Muscle of leg (tissue), 11 donors: ENCODE measurements around the gene ASB11. TPM values are rescaled to one million over a fixed set of nuclear protein-coding genes. Genes with fewer than 3 reads are reported as not detected.
"Not testable (repeated sequence)": the region's sequence is repeated elsewhere in the genome, so short reads cannot be mapped to it uniquely, and the experiment has no call there.

Experiments used
- DNase-seq: peaks from one replicate; pipeline ENCODE4 v3.0.0; 2013
- H3K27ac ChIP-seq: one replicate; pipeline ENCODE4 v1.5.1; 2013; ENCODE audit warnings: mild to moderate bottlenecking, low read length, control low read depth
- H3K27me3 ChIP-seq: one replicate; pipeline ENCODE4 v1.6.1; 2013; ENCODE audit warnings: low read length; ENCODE audit not compliant: control insufficient read depth, insufficient read depth
- H3K36me3 ChIP-seq: one replicate; pipeline ENCODE4 v1.6.1; 2013; ENCODE audit warnings: low read length; ENCODE audit not compliant: control insufficient read depth, insufficient read depth
- H3K4me1 ChIP-seq: one replicate; pipeline ENCODE4 v1.6.1; 2013; ENCODE audit warnings: low read length; ENCODE audit not compliant: control insufficient read depth, insufficient read depth
- H3K4me3 ChIP-seq: one replicate; pipeline ENCODE4 v1.5.1; 2013; ENCODE audit warnings: low read length, control low read depth
- H3K9me3 ChIP-seq: replicated peaks from 2 replicates; pipeline ENCODE4 v1.6.1; 2013; ENCODE audit warnings: low read depth, low read length; ENCODE audit not compliant: control insufficient read depth
- WGBS: methylation state at CpG from one replicate; pipeline ENCODE4 v1.1.5; 2013; ENCODE audit warnings: missing lambda C conversion rate; ENCODE audit not compliant: insufficient coverage; 5-methylcytosine and 5-hydroxymethylcytosine counted together
- polyA plus RNA-seq, 8 donors: library from polyadenylated mRNA; unstranded; fragments of 120-200 nt; gene quantifications; one replicate each; pipeline versions ENCODE4 v1.2.1 to v1.2.3, GENCODE V29; 2013; ENCODE audit warnings: inconsistent platforms in 1 of 8, low replicate concordance in 1 of 8; ENCODE audit not compliant: insufficient read length in 8 of 8, insufficient read depth in 1 of 8
- total RNA-seq: library from RNA; stranded (reverse); fragments of 120-200 nt; gene quantifications from one replicate; pipeline ENCODE4 v1.2.4, GENCODE V29; 2013

The ASB11 gene
- total and polyA plus RNA-seq, 9 donors = 3.9 to 11.7 (median 6.0) TPM

GRCh38 chrX:15277604-15278003 lies 37.8 kb downstream of the ASB11 start:
- no peak for DNase-seq
- Histone ChIP-seq H3K27me3 (peaks cover 7% of the 10 kb centered on the region), H3K36me3 (no peaks in the 10 kb centered on the region), H3K9me3 (no peaks in the 10 kb centered on the region), H3K4me3 (no peak overlapping the region), H3K4me1 (no peaks in the 10 kb centered on the region), H3K27ac (no peak overlapping the region)
- WGBS = no CpG with 5 or more reads among the region's 1 CpG

DNA sequence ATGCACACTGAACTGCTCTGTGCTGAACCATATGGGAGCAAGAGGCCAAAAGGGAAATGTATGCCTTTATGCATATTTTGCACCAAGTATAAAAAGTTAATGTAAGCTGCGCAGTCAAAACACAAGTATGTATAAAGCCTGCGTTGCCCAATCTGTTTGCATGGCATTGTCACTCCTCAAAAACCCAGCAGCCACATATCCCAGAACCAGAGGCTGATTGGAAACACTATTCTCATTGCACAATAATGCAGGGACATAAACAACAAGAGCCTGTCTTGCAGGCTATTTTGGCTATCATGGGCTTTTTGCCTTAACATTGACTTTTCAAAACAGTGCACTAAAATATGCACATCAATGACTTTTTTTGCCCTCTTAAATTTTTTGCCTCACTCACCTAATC lies 40.5 kb downstream of the ASB11 start:
- Histone ChIP-seq H3K9me3 (no peaks in the 10 kb centered on the region), H3K36me3 (no peaks in the 10 kb centered on the region), H3K4me1 (no peaks in the 10 kb centered on the region), H3K4me3 (no peak overlapping the region), H3K27ac (no peak overlapping the region), H3K27me3 (peaks cover 9% of the 10 kb centered on the region)
- WGBS = 92% methylated on average over 2 of the region's 2 CpGs
- no peak for DNase-seq

DNA sequence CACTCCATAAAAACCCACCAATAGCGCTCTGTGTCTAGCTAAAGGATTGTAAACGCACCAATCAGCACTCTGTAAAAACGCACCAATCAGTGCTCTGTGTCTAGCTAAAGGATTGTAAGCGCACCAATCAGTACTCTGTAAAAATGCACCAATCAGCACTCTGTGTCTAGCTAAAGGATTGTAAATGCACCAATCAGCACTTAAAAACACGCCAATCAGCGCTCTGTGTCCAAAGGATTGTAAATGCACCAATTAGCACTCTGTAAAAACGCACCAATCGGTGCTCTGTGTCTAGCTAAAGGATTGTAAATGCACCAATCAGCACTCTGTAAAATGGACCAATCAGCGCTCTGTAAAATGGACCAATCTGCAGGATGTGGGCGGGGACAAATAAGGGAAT lies 42.2 kb downstream of the ASB11 start:
- not testable (repeated sequence) for H3K4me1 ChIP-seq, H3K9me3 ChIP-seq, H3K27ac ChIP-seq, H3K36me3 ChIP-seq, DNase-seq, H3K4me3 ChIP-seq
- peaks cover 13% of the 10 kb centered on the region for H3K27me3 ChIP-seq
- 92% methylated on average over 8 of the region's 10 CpGs for WGBS

DNA sequence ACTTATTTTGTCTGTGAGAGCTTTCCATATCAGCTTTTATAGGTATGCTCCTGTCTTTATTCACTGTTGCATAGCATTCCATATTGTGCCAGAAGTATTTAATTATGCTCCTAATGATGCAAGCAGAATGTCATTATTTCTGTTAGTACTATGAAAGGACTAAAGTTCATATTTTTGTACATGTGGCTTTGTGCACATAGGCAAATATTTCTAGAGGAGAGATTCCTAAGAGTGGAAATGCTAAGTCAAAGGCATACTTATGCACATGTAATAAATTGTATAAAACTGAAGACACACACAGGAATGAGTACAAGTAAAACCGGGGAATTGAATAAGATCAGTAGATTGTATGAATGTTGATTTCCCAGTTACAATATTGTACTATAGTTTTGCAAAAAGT lies 43.7 kb downstream of the ASB11 start:
- DNase-seq = no peak
- H3K36me3 ChIP-seq = no peaks in the 10 kb centered on the region
- WGBS = no CpG with 5 or more reads among the region's 1 CpG

DNA sequence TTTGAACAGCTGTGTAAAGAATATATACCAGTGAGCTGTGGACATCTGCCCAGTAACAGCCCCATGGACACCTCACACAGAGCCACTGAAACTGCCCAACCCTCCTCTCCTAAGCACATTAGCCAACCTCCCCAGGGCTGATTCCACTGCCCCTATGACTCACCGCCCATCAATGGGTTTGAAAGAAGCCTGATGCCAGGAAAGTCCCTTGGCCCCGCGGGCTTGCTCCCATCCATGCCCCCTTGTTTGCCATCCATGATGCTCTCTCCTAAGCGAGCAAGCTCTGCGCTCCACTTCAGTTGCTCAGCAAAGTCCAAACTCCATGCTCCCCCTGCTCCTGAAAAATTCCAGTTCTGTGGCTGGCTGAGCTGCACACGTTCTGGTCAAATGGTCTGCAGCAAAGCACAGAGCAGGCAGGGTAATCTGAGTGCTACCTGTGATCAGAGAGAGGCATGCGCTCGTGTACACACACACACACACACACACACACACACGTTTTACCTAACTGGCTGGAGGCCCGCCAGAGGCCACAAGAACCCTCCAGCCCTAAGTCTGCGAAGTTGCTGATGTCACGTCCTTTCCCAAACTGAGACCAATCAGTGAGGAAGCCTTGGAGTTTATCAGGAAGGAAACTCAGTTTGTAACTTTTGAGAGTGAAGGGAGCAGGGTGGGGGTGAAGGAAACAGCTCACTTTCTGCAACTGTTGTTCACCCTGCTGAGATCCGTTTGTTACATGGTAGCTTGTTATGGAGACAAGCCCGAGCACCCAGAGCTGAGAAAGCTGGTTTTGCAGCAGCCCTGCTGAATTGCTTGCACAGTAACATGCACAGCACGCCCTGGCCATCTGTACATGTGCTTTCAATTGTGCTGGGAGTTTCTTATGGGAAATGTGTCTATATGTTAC lies 45.6 kb downstream of the ASB11 start, which contains the start of gene ASB9:
Gene ASB9, minus strand, starts transcription at position 466 of the 904 bp plus-strand sequence. Its CDS starts 209 bp downstream, at position 257.
- no peaks in the 10 kb centered on the region for H3K4me1 ChIP-seq
- peak within 1 kb of the TSS; percentile 65 for H3K27ac ChIP-seq
- H3K4me3 ChIP-seq = peak within 1 kb of the TSS; percentile 5
- 52% methylated on average over 12 of the region's 15 CpGs for WGBS
- peaks cover 11% of the 10 kb centered on the region for H3K27me3 ChIP-seq
- H3K36me3 ChIP-seq = no peaks in the 10 kb centered on the region
- no peaks in the 10 kb centered on the region for H3K9me3 ChIP-seq
- DNase-seq = peak; percentile 63

More for the DNA sequence above, 43.7 kb downstream of the ASB11 start:
- Histone ChIP-seq H3K27ac (no peak overlapping the region), H3K9me3 (no peaks in the 10 kb centered on the region), H3K4me1 (no peaks in the 10 kb centered on the region), H3K4me3 (no peak overlapping the region), H3K27me3 (peaks cover 11% of the 10 kb centered on the region)

DNA sequence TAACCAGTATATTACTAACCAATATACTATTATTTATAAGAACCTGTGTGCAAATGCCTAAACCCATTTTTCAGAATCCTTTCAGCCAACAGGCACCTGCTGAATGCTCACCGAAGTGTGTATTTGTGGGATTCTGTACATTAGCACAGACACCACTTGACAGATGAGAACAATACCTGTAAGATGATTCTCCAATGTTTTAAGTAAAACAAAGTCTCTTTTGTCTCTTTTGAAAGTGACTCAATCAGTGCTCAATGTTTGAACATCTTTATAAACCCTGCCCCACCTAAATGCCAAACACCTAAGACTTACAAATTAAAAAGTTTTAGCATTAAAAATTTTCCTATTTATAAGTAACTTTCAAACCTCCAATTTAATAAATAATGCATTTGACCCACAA lies 46.3 kb downstream of the ASB11 start:
- DNase-seq = no peak
- H3K4me3 ChIP-seq = no peak overlapping the region
- no peak overlapping the region for H3K27ac ChIP-seq
- no peaks in the 10 kb centered on the region for H3K9me3 ChIP-seq
- no peaks in the 10 kb centered on the region for H3K4me1 ChIP-seq
- peaks cover 11% of the 10 kb centered on the region for H3K27me3 ChIP-seq
- no CpG with 5 or more reads among the region's 1 CpG for WGBS
- H3K36me3 ChIP-seq = no peaks in the 10 kb centered on the region

GRCh38 chrX:15254852-15255251 lies 60.6 kb downstream of the ASB11 start:
- no peaks in the 10 kb centered on the region for H3K9me3 ChIP-seq
- peaks cover 17% of the 10 kb centered on the region for H3K27me3 ChIP-seq
- H3K4me3 ChIP-seq = no peak overlapping the region
- H3K36me3 ChIP-seq = no peaks in the 10 kb centered on the region
- no peaks in the 10 kb centered on the region for H3K4me1 ChIP-seq
- H3K27ac ChIP-seq = no peak overlapping the region
- DNase-seq = no peak

GRCh38 chrX:15245896-15246295 lies 69.5 kb downstream of the ASB11 start:
- no peaks in the 10 kb centered on the region for H3K36me3 ChIP-seq
- DNase-seq = no peak
- no peaks in the 10 kb centered on the region for H3K4me1 ChIP-seq
- no peaks in the 10 kb centered on the region for H3K9me3 ChIP-seq
- no CpG with 5 or more reads among the region's 4 CpGs for WGBS
- no peak overlapping the region for H3K27ac ChIP-seq
- peaks cover 26% of the 10 kb centered on the region for H3K27me3 ChIP-seq
- no peak overlapping the region for H3K4me3 ChIP-seq

GRCh38 chrX:15244421-15244820 lies 71.0 kb downstream of the ASB11 start:
- Histone ChIP-seq H3K4me1 (no peaks in the 10 kb centered on the region), H3K27ac (no peak overlapping the region), H3K27me3 (peaks cover 23% of the 10 kb centered on the region), H3K9me3 (no peaks in the 10 kb centered on the region), H3K36me3 (no peaks in the 10 kb centered on the region), H3K4me3 (no peak overlapping the region)
- DNase-seq = no peak
- WGBS = no CpG with 5 or more reads among the region's 5 CpGs

DNA sequence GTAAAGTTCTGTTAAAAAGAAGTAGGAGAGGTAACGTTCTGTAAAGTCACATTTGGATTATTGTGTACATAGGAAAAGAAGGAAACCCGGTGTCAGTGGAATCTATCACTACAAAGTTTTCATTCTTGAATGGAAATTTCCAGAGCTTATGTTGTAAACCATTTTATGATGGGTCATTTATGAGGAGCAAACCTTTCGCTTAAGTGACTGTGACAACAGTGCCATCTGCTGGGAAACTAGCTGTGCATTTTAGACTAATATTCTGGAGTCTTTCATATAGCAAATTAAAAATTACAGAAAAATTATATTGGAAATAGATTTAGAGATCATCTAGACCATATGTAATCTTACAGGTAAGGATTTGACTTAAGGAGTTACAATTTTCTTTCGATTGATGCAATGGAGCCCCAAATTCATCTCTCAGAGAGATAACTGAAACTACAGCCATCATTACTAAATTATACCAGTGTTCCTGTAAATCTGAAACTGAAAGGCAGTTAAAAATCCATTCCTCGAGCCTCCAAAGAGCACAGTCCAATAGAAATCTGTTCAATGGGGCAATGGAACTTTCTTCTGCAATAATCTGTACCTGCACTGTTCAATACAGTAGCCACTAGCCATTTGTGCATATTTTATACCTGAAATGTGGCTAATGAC lies 72.4 kb downstream of the ASB11 start:
- Histone ChIP-seq H3K4me1 (no peaks in the 10 kb centered on the region), H3K4me3 (no peak overlapping the region), H3K27ac (no peak overlapping the region), H3K9me3 (no peaks in the 10 kb centered on the region), H3K27me3 (peaks cover 19% of the 10 kb centered on the region), H3K36me3 (no peaks in the 10 kb centered on the region)
- DNase-seq = peak; percentile 72
- WGBS = no CpG with 5 or more reads among the region's 5 CpGs
